ENCODE data around the gene PKD1.

PKD1 gene

GRCh38 chr16:2173366-2173765 is 37.7 kb upstream of the PKD1 start:
- H3K4me1 ChIP-seq (ENCODE audit: control insufficient read depth, insufficient read depth, low read depth, low read length) = peaks cover 5% of the 10 kb centered on the region
- no peak overlapping the region for H3K27ac ChIP-seq (ENCODE audit: low read length, poor library complexity, severe bottlenecking)
- DNase-seq = no peak
- H4K8ac ChIP-seq (ENCODE audit: low read length) = no peak overlapping the region
- no peak overlapping the region for H4K91ac ChIP-seq (ENCODE audit: low read length)
- no peak overlapping the region for H3K4me2 ChIP-seq (ENCODE audit: low read length, poor library complexity, severe bottlenecking)
- H3K79me1 ChIP-seq (replicated peaks; ENCODE audit: low read length, poor library complexity, severe bottlenecking) = peaks cover 39% of the 10 kb centered on the region
- H3K14ac ChIP-seq (ENCODE audit: low read length in 2 of 2) = no peak overlapping the region
- no peak overlapping the region for H2BK15ac ChIP-seq (ENCODE audit: low read depth, poor library complexity, severe bottlenecking)
- no peak overlapping the region for H2AK5ac ChIP-seq (ENCODE audit: low read length, severe bottlenecking)
- 93% methylated on average over 14 of the region's 14 CpGs for WGBS
- peaks cover 69 to 100% of the 10 kb centered on the region in 2 experiments for H3K36me3 ChIP-seq (ENCODE audit: control insufficient read depth in 1 of 2, insufficient read depth in 2 of 2, low read depth in 1 of 2, low read length in 2 of 2)
- no peak overlapping the region for H2AFZ ChIP-seq (ENCODE audit: low read depth, low read length)
- H3K4me3 ChIP-seq (ENCODE audit: insufficient read depth in 1 of 2, low read depth in 1 of 2, low read length in 2 of 2) = no peak overlapping the region
- no peak overlapping the region for H3K23ac ChIP-seq (ENCODE audit: low read length in 2 of 2)
- no peaks in the 10 kb centered on the region for H3K9me3 ChIP-seq (ENCODE audit: control insufficient read depth, low read length)
- H2BK120ac ChIP-seq (ENCODE audit: low read depth, low read length) = no peak overlapping the region
- H2BK12ac ChIP-seq (ENCODE audit: low read length in 2 of 2) = no peak overlapping the region
- no peaks in the 10 kb centered on the region for H3K27me3 ChIP-seq (ENCODE audit: control insufficient read depth in 1 of 2, insufficient read depth in 1 of 2, low read length in 2 of 2)
- H3K9ac ChIP-seq (ENCODE audit: low read length) = no peak overlapping the region
- no peak overlapping the region for H3K18ac ChIP-seq (ENCODE audit: low read depth in 1 of 2, low read length in 2 of 2)
- no peak overlapping the region for H2BK5ac ChIP-seq (ENCODE audit: low read depth, low read length, poor library complexity, severe bottlenecking)
- H3K4ac ChIP-seq (ENCODE audit: low read depth in 1 of 2, low read length in 2 of 2) = no peak overlapping the region

- no peaks in the 10 kb centered on the region for H3K27me3 ChIP-seq (ENCODE audit: control insufficient read depth in 1 of 2, insufficient read depth in 1 of 2, low read length in 2 of 2)
- no peak overlapping the region for H2BK15ac ChIP-seq (ENCODE audit: low read depth, poor library complexity, severe bottlenecking)
- no peak overlapping the region for H4K8ac ChIP-seq (ENCODE audit: low read length)
- no peak overlapping the region for H3K4ac ChIP-seq (ENCODE audit: low read depth in 1 of 2, low read length in 2 of 2)
- H3K14ac ChIP-seq (ENCODE audit: low read length in 2 of 2) = no peak overlapping the region
- no peak overlapping the region for H3K18ac ChIP-seq (ENCODE audit: low read depth in 1 of 2, low read length in 2 of 2)
- no peak overlapping the region for H3K9ac ChIP-seq (ENCODE audit: low read length)
- H3K79me1 ChIP-seq (replicated peaks; ENCODE audit: low read length, poor library complexity, severe bottlenecking) = peaks cover 44% of the 10 kb centered on the region
- no peak overlapping the region for H3K23ac ChIP-seq (ENCODE audit: low read length in 2 of 2)
- no peak overlapping the region for H2BK5ac ChIP-seq (ENCODE audit: low read depth, low read length, poor library complexity, severe bottlenecking)
- 98% methylated on average over 29 of the region's 29 CpGs for WGBS
- H3K4me1 ChIP-seq (ENCODE audit: control insufficient read depth, insufficient read depth, low read depth, low read length) = peaks cover 9% of the 10 kb centered on the region
- H2BK120ac ChIP-seq (ENCODE audit: low read depth, low read length) = no peak overlapping the region
- no peak overlapping the region for H2AFZ ChIP-seq (ENCODE audit: low read depth, low read length)
- no peak overlapping the region for H2BK12ac ChIP-seq (ENCODE audit: low read length in 2 of 2)
- H3K4me2 ChIP-seq (ENCODE audit: low read length, poor library complexity, severe bottlenecking) = no peak overlapping the region
- no peaks in the 10 kb centered on the region for H3K9me3 ChIP-seq (ENCODE audit: control insufficient read depth, low read length)
- H3K36me3 ChIP-seq (ENCODE audit: control insufficient read depth in 1 of 2, insufficient read depth in 2 of 2, low read depth in 1 of 2, low read length in 2 of 2) = peaks cover 74 to 100% of the 10 kb centered on the region in 2 experiments
- no peak for DNase-seq
- H3K4me3 ChIP-seq (ENCODE audit: insufficient read depth in 1 of 2, low read depth in 1 of 2, low read length in 2 of 2) = no peak overlapping the region
- H2AK5ac ChIP-seq (ENCODE audit: low read length, severe bottlenecking) = no peak overlapping the region
- H3K27ac ChIP-seq (ENCODE audit: low read length, poor library complexity, severe bottlenecking) = no peak overlapping the region
- H4K91ac ChIP-seq (ENCODE audit: low read length) = no peak overlapping the region
Observed at GRCh38 chr16:2172688-2173335, 37.1 kb upstream of the PKD1 start.

GRCh38 chr16:2171601-2172178 is 36.0 kb upstream of the PKD1 start:
- no peak overlapping the region for H2BK5ac ChIP-seq (ENCODE audit: low read depth, low read length, poor library complexity, severe bottlenecking)
- WGBS = 98% methylated on average over 28 of the region's 28 CpGs

DNA sequence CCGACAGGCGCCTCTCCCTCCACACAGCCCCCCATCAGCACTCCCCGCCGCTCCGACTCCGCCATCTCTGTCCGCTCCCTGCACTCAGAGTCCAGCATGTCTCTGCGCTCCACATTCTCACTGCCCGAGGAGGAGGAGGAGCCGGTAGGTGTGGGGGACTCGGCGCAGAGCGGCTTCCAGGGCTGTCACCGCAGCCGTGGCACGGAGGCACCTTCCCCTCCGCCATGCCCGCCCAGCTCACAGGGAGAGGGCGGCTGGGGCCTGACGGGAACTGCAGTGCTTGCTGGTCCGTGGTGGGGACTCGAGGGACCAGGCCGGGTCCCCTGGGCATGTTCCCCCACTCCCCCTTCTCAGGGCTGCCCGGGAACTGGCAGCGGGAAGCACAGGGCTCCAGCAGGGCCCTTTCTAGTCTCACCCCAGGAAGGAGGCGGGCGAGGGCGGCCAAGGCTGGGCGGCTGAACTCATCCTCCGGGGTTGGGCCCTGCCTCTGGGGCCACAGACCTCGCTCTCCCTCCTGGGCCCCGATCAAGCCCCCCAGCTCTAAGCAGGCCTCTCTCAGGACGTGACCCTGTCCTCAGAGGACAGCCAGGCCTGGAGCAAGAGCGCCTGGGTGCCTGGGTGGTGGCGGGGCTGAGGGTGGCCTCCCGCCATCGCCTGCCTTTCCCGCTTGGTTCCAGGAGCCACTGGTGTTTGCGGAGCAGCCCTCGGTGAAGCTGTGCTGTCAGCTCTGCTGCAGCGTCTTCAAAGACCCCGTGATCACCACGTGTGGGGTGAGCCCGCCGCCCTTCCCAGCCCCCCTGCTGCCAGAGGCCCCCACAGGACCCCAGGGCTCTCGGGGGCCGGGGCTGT is 35.1 kb upstream of the PKD1 start:
- Histone ChIP-seq H2AK5ac (ENCODE audit: low read length, severe bottlenecking) (no peak overlapping the region), H2BK5ac (ENCODE audit: low read depth, low read length, poor library complexity, severe bottlenecking) (no peak overlapping the region), H3K4me3 (ENCODE audit: insufficient read depth in 1 of 2, low read depth in 1 of 2, low read length in 2 of 2) (no peak overlapping the region), H4K91ac (ENCODE audit: low read length) (no peak overlapping the region), H3K9me3 (ENCODE audit: control insufficient read depth, low read length) (no peaks in the 10 kb centered on the region), H3K36me3 (ENCODE audit: control insufficient read depth in 1 of 2, insufficient read depth in 2 of 2, low read depth in 1 of 2, low read length in 2 of 2) (peaks cover 74 to 100% of the 10 kb centered on the region in 2 experiments), H3K14ac (ENCODE audit: low read length in 2 of 2) (no peak overlapping the region), H3K79me1 (replicated peaks; ENCODE audit: low read length, poor library complexity, severe bottlenecking) (peaks cover 59% of the 10 kb centered on the region), H3K18ac (ENCODE audit: low read depth in 1 of 2, low read length in 2 of 2) (no peak overlapping the region), H3K27ac (ENCODE audit: low read length, poor library complexity, severe bottlenecking) (no peak overlapping the region), H2BK120ac (ENCODE audit: low read depth, low read length) (no peak overlapping the region), H3K9ac (ENCODE audit: low read length) (no peak overlapping the region), H3K27me3 (ENCODE audit: control insufficient read depth in 1 of 2, insufficient read depth in 1 of 2, low read length in 2 of 2) (no peaks in the 10 kb centered on the region), H2BK15ac (ENCODE audit: low read depth, poor library complexity, severe bottlenecking) (no peak overlapping the region), H2BK12ac (ENCODE audit: low read length in 2 of 2) (no peak overlapping the region), H4K8ac (ENCODE audit: low read length) (no peak overlapping the region), H3K23ac (ENCODE audit: low read length in 2 of 2) (no peak overlapping the region), H3K4me2 (ENCODE audit: low read length, poor library complexity, severe bottlenecking) (no peak overlapping the region), H3K4ac (ENCODE audit: low read depth in 1 of 2, low read length in 2 of 2) (no peak overlapping the region), H3K4me1 (ENCODE audit: control insufficient read depth, insufficient read depth, low read depth, low read length) (peaks cover 9% of the 10 kb centered on the region), H2AFZ (ENCODE audit: low read depth, low read length) (no peak overlapping the region)
- no peak for DNase-seq
- 97% methylated on average over 44 of the region's 47 CpGs for WGBS

More at GRCh38 chr16:2171601-2172178, 36.0 kb upstream of the PKD1 start:
- H3K18ac ChIP-seq (ENCODE audit: low read depth in 1 of 2, low read length in 2 of 2) = no peak overlapping the region
- peaks cover 9% of the 10 kb centered on the region for H3K4me1 ChIP-seq (ENCODE audit: control insufficient read depth, insufficient read depth, low read depth, low read length)
- H3K4me3 ChIP-seq (ENCODE audit: insufficient read depth in 1 of 2, low read depth in 1 of 2, low read length in 2 of 2) = no peak overlapping the region
- H3K9me3 ChIP-seq (ENCODE audit: control insufficient read depth, low read length) = no peaks in the 10 kb centered on the region
- H4K8ac ChIP-seq (ENCODE audit: low read length) = no peak overlapping the region
- no peak overlapping the region for H2AFZ ChIP-seq (ENCODE audit: low read depth, low read length)
- DNase-seq = no peak
- no peak overlapping the region for H3K4me2 ChIP-seq (ENCODE audit: low read length, poor library complexity, severe bottlenecking)
- H3K27me3 ChIP-seq (ENCODE audit: control insufficient read depth in 1 of 2, insufficient read depth in 1 of 2, low read length in 2 of 2) = no peaks in the 10 kb centered on the region
- H2BK12ac ChIP-seq (ENCODE audit: low read length in 2 of 2) = no peak overlapping the region
- H3K27ac ChIP-seq (ENCODE audit: low read length, poor library complexity, severe bottlenecking) = no peak overlapping the region
- H4K91ac ChIP-seq (ENCODE audit: low read length) = no peak overlapping the region
- H2BK15ac ChIP-seq (ENCODE audit: low read depth, poor library complexity, severe bottlenecking) = no peak overlapping the region
- no peak overlapping the region for H2BK120ac ChIP-seq (ENCODE audit: low read depth, low read length)
- H3K9ac ChIP-seq (ENCODE audit: low read length) = no peak overlapping the region
- H3K79me1 ChIP-seq (replicated peaks; ENCODE audit: low read length, poor library complexity, severe bottlenecking) = peaks cover 54% of the 10 kb centered on the region
- no peak overlapping the region for H3K14ac ChIP-seq (ENCODE audit: low read length in 2 of 2)
- peaks cover 72 to 100% of the 10 kb centered on the region in 2 experiments for H3K36me3 ChIP-seq (ENCODE audit: control insufficient read depth in 1 of 2, insufficient read depth in 2 of 2, low read depth in 1 of 2, low read length in 2 of 2)
- H3K4ac ChIP-seq (ENCODE audit: low read depth in 1 of 2, low read length in 2 of 2) = no peak overlapping the region
- no peak overlapping the region for H2AK5ac ChIP-seq (ENCODE audit: low read length, severe bottlenecking)
- no peak overlapping the region for H3K23ac ChIP-seq (ENCODE audit: low read length in 2 of 2)

Data from mesenchymal stem cell (in vitro differentiated cells and primary cell).